BJ (cell line): Measurements from ENCODE around the gene CALHM2. TPM values are rescaled to one million over a fixed set of nuclear protein-coding genes. Genes with fewer than 3 reads are reported as not detected.

ENCODE experiments used
- CTCF ChIA-PET: fragments of 350-600 bp; formaldehyde crosslinking; extraction: SDS; loops from one replicate; lab custom pipeline; 2021; ENCODE audit warnings: antibody characterized with exemption, inconsistent platforms; lab: Yijun Ruan, JAX
- POLR2A ChIA-PET: fragments of 300-600 bp; sonication (Branson Sonifier 250); formaldehyde crosslinking; extraction: SDS; loops from one replicate; lab custom pipeline; 2021; ENCODE audit warnings: antibody characterized with exemption; lab: Charles Lee
- DNase-seq: peaks from one replicate; pipeline ENCODE4 v3.0.0-alpha.2; 2011; ENCODE audit warnings: low read depth
- H3K27me3 ChIP-seq: 2 replicates; pipeline ENCODE4 v1.6.0; 2011; ENCODE audit warnings: low read length; ENCODE audit not compliant: control insufficient read depth, insufficient read depth
- H3K36me3 ChIP-seq: 2 replicates; pipeline ENCODE4 v1.5.1; 2011; ENCODE audit warnings: low read length; ENCODE audit not compliant: control insufficient read depth, insufficient read depth
- H3K4me3 ChIP-seq: 2 replicates; pipeline ENCODE4 v1.5.1; 2011; ENCODE audit warnings: low read depth, mild to moderate bottlenecking, control low read depth, low read length
- CTCF ChIP-seq: IDR thresholded peaks from 2 replicates; pipeline ENCODE4 v1.5.1; 2011; ENCODE audit warnings: low read depth, mild to moderate bottlenecking, control low read depth, inconsistent platforms, low read length, moderate library complexity; ENCODE audit not compliant: insufficient read depth
- polyA plus RNA-seq: library from polyadenylated mRNA; depleted of rRNA; stranded (reverse); fragments of >200 nt; gene quantifications from 2 replicates; pipeline ENCODE4 v1.2.3, GENCODE V29; 2011

CALHM2 gene
- polyA plus RNA-seq, 1 experiment: 80.1 TPM

GRCh38 chr10:103481974-103482531, 29.9 kb upstream of the CALHM2 start:
- ChIA-PET CTCF (interaction anchor here (1.0 to 4.9 kb wide), 6 partner anchors 8 to 66 kb away, joined by 3 to 32 read pairs (median 11); partner anchors contain the start of gene CALHM2), POLR2A (no interaction called here)
- no peak for DNase-seq
- TF ChIP-seq CTCF: peak; percentile 72
- no peaks in the 10 kb centered on the region for H3K36me3 ChIP-seq
- no peak overlapping the region for H3K4me3 ChIP-seq
- no peaks in the 10 kb centered on the region for H3K27me3 ChIP-seq

- CTCF ChIA-PET: interaction anchor here (0.9 to 2.0 kb wide), 11 partner anchors 10 to 64 kb away, joined by 3 to 26 read pairs (median 4); partner anchors contain the start of genes CALHM2 and NEURL1
- H3K4me3 ChIP-seq: no peak overlapping the region
- no peaks in the 10 kb centered on the region for H3K36me3 ChIP-seq
- no peaks in the 10 kb centered on the region for H3K27me3 ChIP-seq
- POLR2A ChIA-PET: no interaction called here
- TF ChIP-seq CTCF: no peak
- DNase-seq: no peak
Observed at GRCh38 chr10:103480521-103480920, 28.4 kb upstream of the CALHM2 start.

- H3K27me3 ChIP-seq: no peaks in the 10 kb centered on the region
- ChIA-PET CTCF (interaction anchor here (0.6 kb wide), 1 partner anchor 610 kb away, joined by 3 read pairs; no protein-coding TSS in a partner anchor), POLR2A (no interaction called here)
- no peak within 1 kb of the TSS for H3K4me3 ChIP-seq
- no peaks in the 10 kb centered on the region for H3K36me3 ChIP-seq
- no peak for TF ChIP-seq CTCF
- no peak for DNase-seq
Observed at GRCh38 chr10:103479135-103479534, 27.0 kb upstream of the CALHM2 start, which contains the start of gene CALHM3. TSS of gene CALHM3 (minus strand) at chr10:103479240. CDS start at chr10:103479032, 208 bp downstream.

GRCh38 chr10:103478671-103479070, 26.5 kb upstream of the CALHM2 start:
- no peaks in the 10 kb centered on the region for H3K27me3 ChIP-seq
- CTCF ChIA-PET: interaction anchor here (0.6 kb wide), 1 partner anchor 610 kb away, joined by 3 read pairs; no protein-coding TSS in a partner anchor
- H3K4me3 ChIP-seq: no peak overlapping the region
- POLR2A ChIA-PET: no interaction called here
- DNase-seq: no peak
- TF ChIP-seq CTCF: no peak
- H3K36me3 ChIP-seq: no peaks in the 10 kb centered on the region

GRCh38 chr10:103476046-103476768, 24.0 kb upstream of the CALHM2 start:
- Histone ChIP-seq H3K27me3 (no peaks in the 10 kb centered on the region), H3K36me3 (no peaks in the 10 kb centered on the region), H3K4me3 (no peak overlapping the region)
- no peak for DNase-seq
- CTCF ChIA-PET: interaction anchor here (0.7 to 3.6 kb wide), 3 partner anchors 9 to 88 kb away, joined by 3 to 19 read pairs (median 3); no protein-coding TSS in a partner anchor
- POLR2A ChIA-PET: no interaction called here
- TF ChIP-seq CTCF: peak; percentile 25
